Liver (tissue), 3 donors: Measurements from ENCODE around the gene PALLD.

Experiments
- ATF3 ChIP-seq: IDR thresholded peaks from 2 replicates; pipeline ENCODE4 v1.6.1; 2016; ENCODE audit warnings: antibody characterized with exemption
- CTCF ChIP-seq: fragments of 150-350 bp; IDR thresholded peaks from 2 replicates; pipeline ENCODE4 v1.5.1; 2017; ENCODE audit warnings: improper control_type of control experiment, low read depth, low read length; ENCODE audit not compliant: missing input control
- EGR1 ChIP-seq, 2 donors: IDR thresholded peaks; 2 replicates each; pipeline ENCODE4 v1.6.1; 2016 to 2018; ENCODE audit warnings: antibody characterized with exemption in 2 of 2, low read depth in 2 of 2
- FOXA1 ChIP-seq: IDR thresholded peaks from 2 replicates; pipeline ENCODE4 v1.6.1; 2016; ENCODE audit warnings: antibody characterized with exemption
- GABPA ChIP-seq, 2 donors: IDR thresholded peaks in 1 of 2; conservative IDR thresholded peaks in 1 of 2; 2 replicates each; pipeline ENCODE4 v1.6.1; 2016; ENCODE audit warnings: antibody characterized with exemption in 2 of 2, mild to moderate bottlenecking in 1 of 2, moderate library complexity in 1 of 2
- JUND ChIP-seq, 2 donors: IDR thresholded peaks; 2 replicates each; pipeline ENCODE4 v1.6.1; 2016; ENCODE audit warnings: antibody characterized with exemption in 2 of 2
- RAD21 ChIP-seq, 2 donors: IDR thresholded peaks; 2 replicates each; pipeline ENCODE4 v1.6.1; 2016; ENCODE audit warnings: antibody characterized with exemption in 2 of 2, mild to moderate bottlenecking in 2 of 2
- REST ChIP-seq: IDR thresholded peaks from 2 replicates; pipeline ENCODE4 v1.6.1; 2016; ENCODE audit warnings: antibody characterized with exemption, mild to moderate bottlenecking
- RXRA ChIP-seq, 2 donors: IDR thresholded peaks; 2 replicates each; pipeline ENCODE4 v1.6.1; 2017 to 2018; ENCODE audit warnings: antibody characterized with exemption in 2 of 2, mild to moderate bottlenecking in 1 of 2
- SP1 ChIP-seq: IDR thresholded peaks from 2 replicates; pipeline ENCODE4 v1.6.1; 2018; ENCODE audit warnings: antibody characterized with exemption, mild to moderate bottlenecking
- YY1 ChIP-seq: IDR thresholded peaks from 2 replicates; pipeline ENCODE4 v1.6.1; 2016; ENCODE audit warnings: antibody characterized with exemption, mild to moderate bottlenecking
- ZBTB33 ChIP-seq: IDR thresholded peaks from 2 replicates; pipeline ENCODE4 v1.6.1; 2016; ENCODE audit warnings: antibody characterized with exemption
- donor health status: healthy.
- donor health status: healthy.

- TF ChIP-seq REST (no peak), ZBTB33 (no peak), JUND (IDR thresholded peaks at IDR 0.05) (no peak), CTCF (no peak), EGR1 (IDR thresholded peaks at IDR 0.05; ENCODE audit: low read depth in 2 of 2) (no peak), SP1 (no peak), FOXA1 (no peak), ATF3 (no peak), YY1 (no peak), RXRA (IDR thresholded peaks at IDR 0.05) (no peak), RAD21 (IDR thresholded peaks at IDR 0.05) (no peak), GABPA (IDR thresholded peaks at IDR 0.05 in 1 of 2, conservative IDR thresholded peaks at IDR 0.05 in 1 of 2) (no peak)
Measured at GRCh38 chr4:168509786-168510185, 12.9 kb downstream of the PALLD start.
